Urinary bladder (tissue), 4 donors: ENCODE results near the gene METTL6. TPM values are rescaled to one million over a fixed set of nuclear protein-coding genes. Genes with fewer than 3 reads are reported as not detected.
"Not testable (repeated sequence)": the region's sequence is repeated elsewhere in the genome, so short reads cannot be mapped to it uniquely, and the experiment has no call there.

ENCODE experiments used
- DNase-seq: peaks from one replicate; pipeline ENCODE4 v3.0.0-alpha.2; 2015; ENCODE audit errors: extremely low spot score
- H3K27ac ChIP-seq: one replicate; pipeline ENCODE4 v1.5.1; 2013; ENCODE audit warnings: low read depth, mild to moderate bottlenecking, moderate library complexity
- H3K36me3 ChIP-seq: one replicate; pipeline ENCODE4 v1.6.1; 2013; ENCODE audit warnings: mild to moderate bottlenecking, moderate library complexity; ENCODE audit not compliant: insufficient read depth
- H3K4me1 ChIP-seq: one replicate; pipeline ENCODE4 v1.6.1; 2013; ENCODE audit warnings: mild to moderate bottlenecking, moderate library complexity; ENCODE audit not compliant: insufficient read depth
- H3K4me3 ChIP-seq: one replicate; pipeline ENCODE4 v1.5.1; 2013; ENCODE audit warnings: low read depth, low read length
- WGBS: extraction: QIAGEN DNeasy Blood & Tissue Kit; methylation state at CpG from one replicate; pipeline ENCODE4 v1.1.7; 2013; 5-methylcytosine and 5-hydroxymethylcytosine counted together
- polyA plus RNA-seq: library from polyadenylated mRNA; stranded (reverse); fragments of 200-250 nt; gene quantifications from one replicate; pipeline ENCODE4 v1.2.3, GENCODE V29; 2013
- total RNA-seq: library from RNA; depleted of rRNA; stranded (reverse); fragments of >200 nt; gene quantifications from one replicate; pipeline ENCODE4 v1.2.3, GENCODE V29; 2014
- donor health status: healthy with polysubstance abuse.
- donor health status: healthy.

The METTL6 gene
- total and polyA plus RNA-seq, 2 donors, result 11.1 to 37.1 TPM

DNA sequence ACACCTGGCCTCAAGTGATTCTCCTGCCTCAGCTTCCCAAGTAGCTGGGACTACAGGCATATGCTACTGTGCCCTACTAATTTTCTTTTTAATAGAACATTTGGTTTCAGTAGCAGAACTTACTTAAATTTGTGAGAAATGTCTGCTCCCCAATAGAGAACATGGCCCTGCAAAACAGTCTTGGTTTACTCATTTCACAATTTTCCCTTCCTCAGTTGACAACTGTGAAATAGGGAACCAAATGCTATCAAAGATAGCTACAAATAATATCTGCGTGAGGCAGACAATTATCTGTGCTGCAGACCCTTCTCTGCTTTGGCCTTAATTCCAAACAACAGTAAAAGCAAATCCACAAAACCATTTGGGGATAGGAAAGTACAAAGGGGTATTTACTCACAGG is 22.6 kb downstream of the METTL6 start:
- H3K27ac ChIP-seq, result no peak overlapping the region
- 94% methylated on average over 1 of the region's 1 CpG for WGBS
- no peak overlapping the region for H3K4me3 ChIP-seq
- no peaks in the 10 kb centered on the region for H3K36me3 ChIP-seq
- DNase-seq, result no peak
- H3K4me1 ChIP-seq, result no peaks in the 10 kb centered on the region

GRCh38 chr3:15403965-15404364 is 23.4 kb downstream of the METTL6 start:
- Histone ChIP-seq H3K4me1 (no peaks in the 10 kb centered on the region), H3K4me3 (no peak overlapping the region), H3K27ac (no peak overlapping the region), H3K36me3 (no peaks in the 10 kb centered on the region)
- no peak for DNase-seq
- 80% methylated on average over 3 of the region's 3 CpGs for WGBS

- Histone ChIP-seq H3K27ac (no peak overlapping the region), H3K4me1 (no peaks in the 10 kb centered on the region), H3K36me3 (no peaks in the 10 kb centered on the region), H3K4me3 (no peak overlapping the region)
- 65% methylated on average over 3 of the region's 3 CpGs for WGBS
- DNase-seq, result no peak
Observed at GRCh38 chr3:15403495-15403894, 23.8 kb downstream of the METTL6 start.

- Histone ChIP-seq H3K27ac (no peak overlapping the region), H3K4me3 (no peak overlapping the region), H3K4me1 (no peaks in the 10 kb centered on the region), H3K36me3 (no peaks in the 10 kb centered on the region)
- 89% methylated on average over 4 of the region's 4 CpGs for WGBS
- no peak for DNase-seq
Observed at GRCh38 chr3:15401936-15402335, 25.4 kb downstream of the METTL6 start.

- H3K36me3 ChIP-seq, result no peaks in the 10 kb centered on the region
- 56% methylated on average over 5 of the region's 5 CpGs for WGBS
- no peaks in the 10 kb centered on the region for H3K4me1 ChIP-seq
- H3K4me3 ChIP-seq, result no peak overlapping the region
- H3K27ac ChIP-seq, result no peak overlapping the region
- no peak for DNase-seq
Observed at GRCh38 chr3:15399970-15400369, 27.4 kb downstream of the METTL6 start.

DNA sequence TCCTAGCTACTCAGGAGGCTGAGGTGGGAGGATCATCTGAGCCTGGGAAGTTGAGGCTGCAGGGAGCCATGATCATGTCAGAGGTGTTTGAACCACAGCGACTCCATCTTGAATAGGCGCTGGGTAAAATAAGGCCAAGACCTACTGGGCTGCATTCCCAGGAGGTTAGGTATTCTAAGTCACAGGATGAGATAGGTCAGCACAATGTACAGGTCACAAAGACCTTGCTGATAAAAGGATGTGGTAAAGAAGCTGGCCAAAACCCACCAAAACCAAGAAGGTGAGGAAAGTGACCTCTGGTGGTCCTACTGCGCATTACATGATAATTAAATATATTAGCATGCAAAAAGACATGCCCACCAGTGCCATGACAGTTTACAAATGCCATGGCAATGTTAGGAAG is 28.6 kb downstream of the METTL6 start:
- H3K4me3 ChIP-seq, H3K27ac ChIP-seq, DNase-seq, H3K36me3 ChIP-seq, H3K4me1 ChIP-seq: not testable (repeated sequence)
- 96% methylated on average over 3 of the region's 3 CpGs for WGBS

DNA sequence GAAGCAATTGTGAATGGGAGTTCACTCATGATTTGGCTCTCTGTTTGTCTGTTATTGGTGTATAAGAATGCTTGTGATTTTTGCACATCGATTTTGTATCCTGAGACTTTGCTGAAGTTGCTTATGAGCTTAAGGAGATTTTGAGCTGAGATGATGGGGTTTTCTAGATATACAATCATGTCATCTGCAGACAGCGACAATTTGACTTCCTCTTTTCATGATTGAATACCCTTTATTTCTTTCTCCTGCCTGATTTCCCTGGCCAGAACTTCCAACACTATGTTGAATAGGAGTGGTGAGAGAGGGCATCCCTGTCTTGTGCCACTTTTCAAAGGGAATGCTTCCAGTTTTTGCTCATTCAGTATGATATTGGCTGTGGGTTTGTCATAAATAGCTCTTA is 34.1 kb downstream of the METTL6 start:
- not testable (repeated sequence) for H3K4me1 ChIP-seq, H3K27ac ChIP-seq, DNase-seq, H3K4me3 ChIP-seq, H3K36me3 ChIP-seq
- WGBS, result 89% methylated on average over 2 of the region's 2 CpGs

GRCh38 chr3:15391007-15391406 is 36.3 kb downstream of the METTL6 start:
- H3K36me3 ChIP-seq, result no peaks in the 10 kb centered on the region
- H3K4me1 ChIP-seq, result no peaks in the 10 kb centered on the region
- 75% methylated on average over 5 of the region's 5 CpGs for WGBS
- no peak overlapping the region for H3K4me3 ChIP-seq
- H3K27ac ChIP-seq, result no peak overlapping the region
- no peak for DNase-seq

DNA sequence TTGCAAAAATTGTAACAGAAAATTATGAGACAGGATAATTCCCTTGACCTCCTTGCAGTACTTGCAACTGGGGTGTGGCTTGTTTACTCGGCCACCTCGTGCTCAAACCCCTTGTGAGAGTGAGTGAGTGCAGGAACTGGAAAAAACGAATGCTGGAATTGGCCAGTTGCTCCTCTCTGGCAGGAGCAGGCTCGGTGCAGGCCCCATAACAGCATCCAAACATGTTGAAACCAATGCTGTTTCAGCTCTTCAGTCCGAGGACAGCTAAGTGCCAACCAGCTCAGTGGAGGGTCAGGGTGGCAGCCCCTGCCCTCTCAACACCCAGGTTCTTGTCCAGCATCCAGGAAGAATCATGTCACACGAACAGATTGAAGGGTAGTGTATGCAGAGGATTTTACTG is 36.9 kb downstream of the METTL6 start:
- WGBS, result 56% methylated on average over 6 of the region's 6 CpGs
- no peaks in the 10 kb centered on the region for H3K4me1 ChIP-seq
- no peaks in the 10 kb centered on the region for H3K36me3 ChIP-seq
- no peak overlapping the region for H3K27ac ChIP-seq
- H3K4me3 ChIP-seq, result no peak overlapping the region
- no peak for DNase-seq

- H3K4me1 ChIP-seq, H3K4me3 ChIP-seq, DNase-seq, H3K36me3 ChIP-seq, H3K27ac ChIP-seq: not testable (repeated sequence)
- WGBS, result 88% methylated on average over 3 of the region's 3 CpGs
Observed at GRCh38 chr3:15388335-15388734, 39.0 kb downstream of the METTL6 start.

DNA sequence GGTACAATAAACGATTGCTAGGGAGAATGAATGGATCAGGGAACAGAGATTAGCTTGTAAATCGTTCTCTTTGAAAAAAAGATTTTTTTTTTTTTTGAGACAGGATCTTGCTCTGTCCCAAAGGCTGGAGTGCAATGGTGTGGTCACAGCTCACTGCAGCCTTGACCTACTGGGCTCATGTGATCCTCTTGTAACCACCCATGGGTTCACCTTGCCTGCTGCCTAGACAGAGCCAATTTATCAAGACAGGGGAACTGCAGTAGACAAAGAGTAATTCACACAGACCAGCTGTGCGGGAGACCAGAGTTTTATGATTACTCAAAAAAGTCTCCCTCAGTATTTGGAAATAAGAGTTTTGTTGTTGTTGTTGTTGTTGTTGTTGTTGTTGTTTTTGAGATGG is 39.6 kb downstream of the METTL6 start:
- H3K36me3 ChIP-seq, result no peaks in the 10 kb centered on the region
- H3K4me1 ChIP-seq, result no peaks in the 10 kb centered on the region
- no peak for DNase-seq
- no peak overlapping the region for H3K27ac ChIP-seq
- 81% methylated on average over 3 of the region's 3 CpGs for WGBS
- H3K4me3 ChIP-seq, result no peak overlapping the region

DNA sequence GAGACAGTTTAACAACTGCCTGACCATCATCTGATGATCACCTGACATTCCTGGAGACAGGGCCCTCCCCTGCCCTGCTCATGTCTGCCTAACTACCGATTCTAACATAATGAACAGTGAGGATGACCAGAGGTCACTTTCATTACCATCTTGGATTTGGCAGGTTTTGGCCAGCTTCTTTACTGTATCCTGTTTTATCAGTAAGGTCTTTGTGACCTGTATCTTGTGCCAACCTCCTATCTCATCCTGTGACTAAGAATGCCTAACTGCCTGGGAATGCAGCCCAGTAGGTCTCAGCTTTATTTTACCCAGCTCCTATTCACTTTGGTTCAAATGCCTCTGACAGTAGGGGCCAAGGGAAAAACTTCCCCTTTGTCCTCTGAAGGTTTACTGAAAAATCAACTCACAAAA is 40.2 kb downstream of the METTL6 start:
- no peak for DNase-seq
- no peaks in the 10 kb centered on the region for H3K4me1 ChIP-seq
- H3K27ac ChIP-seq, result no peak overlapping the region
- H3K36me3 ChIP-seq, result no peaks in the 10 kb centered on the region
- H3K4me3 ChIP-seq, result no peak overlapping the region
- 58% methylated on average over 1 of the region's 1 CpG for WGBS

- H3K4me1 ChIP-seq, H3K4me3 ChIP-seq, DNase-seq, H3K36me3 ChIP-seq, H3K27ac ChIP-seq: not testable (repeated sequence)
- 85% methylated on average over 5 of the region's 5 CpGs for WGBS
Observed at GRCh38 chr3:15386654-15386955, 40.7 kb downstream of the METTL6 start.

GRCh38 chr3:15385901-15386653 is 41.3 kb downstream of the METTL6 start:
- no peak overlapping the region for H3K27ac ChIP-seq
- H3K36me3 ChIP-seq, result no peaks in the 10 kb centered on the region
- H3K4me1 ChIP-seq, result no peaks in the 10 kb centered on the region
- WGBS, result 86% methylated on average over 1 of the region's 1 CpG
- H3K4me3 ChIP-seq, result no peak overlapping the region
- no peak for DNase-seq

GRCh38 chr3:15385238-15385695 is 42.1 kb downstream of the METTL6 start:
- H3K27ac ChIP-seq, result not testable (repeated sequence)

More at GRCh38 chr3:15385238-15385695, 42.1 kb downstream of the METTL6 start:
- H3K4me3 ChIP-seq, H3K4me1 ChIP-seq, H3K36me3 ChIP-seq, DNase-seq: not testable (repeated sequence)
- WGBS, result 82% methylated on average over 10 of the region's 10 CpGs
